ENCODE data around the gene IGFL4.

DNA sequence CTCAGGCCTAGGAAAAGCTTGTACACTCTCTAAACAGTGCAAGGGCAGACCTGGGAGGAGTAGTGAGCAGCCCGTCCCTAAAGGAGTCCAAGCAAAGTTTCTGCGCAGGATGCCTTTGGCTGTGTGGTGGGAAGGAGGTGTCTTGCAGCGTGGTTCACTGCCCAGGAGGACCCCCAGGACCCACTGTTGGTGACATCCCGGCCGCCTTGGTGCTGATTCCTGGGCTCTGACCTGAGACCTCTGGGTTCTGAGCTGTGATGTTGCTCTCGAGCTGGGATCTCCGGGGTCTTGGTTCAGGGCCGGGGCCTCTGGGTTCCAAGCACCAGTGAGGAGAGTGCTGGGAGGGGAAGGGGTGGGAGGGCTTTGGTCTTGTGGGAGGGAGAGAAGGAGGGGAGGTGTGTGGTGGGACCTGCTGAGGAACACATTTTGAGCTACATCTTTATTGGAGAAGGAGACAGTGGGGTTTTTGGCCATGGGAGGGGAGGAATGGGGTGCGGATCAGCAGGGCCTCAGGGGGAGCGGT lies 22.0 kb downstream of the IGFL4 start:
- TF ChIP-seq EZH2 (optimal IDR thresholded peaks at IDR 0.05; ENCODE audit: low read depth, low read length) = no peak
- TF ChIP-seq, protein P1, sequence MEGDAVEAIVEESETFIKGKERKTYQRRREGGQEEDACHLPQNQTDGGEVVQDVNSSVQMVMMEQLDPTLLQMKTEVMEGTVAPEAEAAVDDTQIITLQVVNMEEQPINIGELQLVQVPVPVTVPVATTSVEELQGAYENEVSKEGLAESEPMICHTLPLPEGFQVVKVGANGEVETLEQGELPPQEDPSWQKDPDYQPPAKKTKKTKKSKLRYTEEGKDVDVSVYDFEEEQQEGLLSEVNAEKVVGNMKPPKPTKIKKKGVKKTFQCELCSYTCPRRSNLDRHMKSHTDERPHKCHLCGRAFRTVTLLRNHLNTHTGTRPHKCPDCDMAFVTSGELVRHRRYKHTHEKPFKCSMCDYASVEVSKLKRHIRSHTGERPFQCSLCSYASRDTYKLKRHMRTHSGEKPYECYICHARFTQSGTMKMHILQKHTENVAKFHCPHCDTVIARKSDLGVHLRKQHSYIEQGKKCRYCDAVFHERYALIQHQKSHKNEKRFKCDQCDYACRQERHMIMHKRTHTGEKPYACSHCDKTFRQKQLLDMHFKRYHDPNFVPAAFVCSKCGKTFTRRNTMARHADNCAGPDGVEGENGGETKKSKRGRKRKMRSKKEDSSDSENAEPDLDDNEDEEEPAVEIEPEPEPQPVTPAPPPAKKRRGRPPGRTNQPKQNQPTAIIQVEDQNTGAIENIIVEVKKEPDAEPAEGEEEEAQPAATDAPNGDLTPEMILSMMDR (IDR thresholded peaks at IDR 0.05; ENCODE audit: low read length) = no peak
- no peak for TF ChIP-seq EZH2phosphoT487 (IDR thresholded peaks at IDR 0.05; ENCODE audit: low read length)

All from MM.1S (cell line).